Inflammatory macrophage (primary cell): ENCODE results near the gene COL4A2.

Experiments used
- DNase-seq, 2 donors: peaks; one replicate each; pipeline ENCODE4 v3.0.0-alpha.2; 2020 to 2022

Gene COL4A2

GRCh38 chr13:110540871-110541525, 233.9 kb downstream of the COL4A2 start:
- no peak for DNase-seq

GRCh38 chr13:110541526-110541920, 234.4 kb downstream of the COL4A2 start:
- DNase-seq, result no peak

- DNase-seq, result no peak
Observed at GRCh38 chr13:110542169-110542796, 235.2 kb downstream of the COL4A2 start.

- no peak for DNase-seq
Observed at GRCh38 chr13:110546378-110546777, 239.3 kb downstream of the COL4A2 start.

GRCh38 chr13:110546926-110547325, 239.8 kb downstream of the COL4A2 start:
- peak; percentile 47 to 59 for DNase-seq

GRCh38 chr13:110548891-110549794, 242.1 kb downstream of the COL4A2 start:
- no peak for DNase-seq

GRCh38 chr13:110549795-110550160, 242.7 kb downstream of the COL4A2 start:
- no peak for DNase-seq

- DNase-seq, result no peak
Observed at GRCh38 chr13:110551284-110551683, 244.2 kb downstream of the COL4A2 start.

GRCh38 chr13:110552767-110553166, 245.7 kb downstream of the COL4A2 start:
- DNase-seq, result no peak

- no peak for DNase-seq
Observed at GRCh38 chr13:110553417-110553816, 246.3 kb downstream of the COL4A2 start.

- no peak for DNase-seq
Observed at GRCh38 chr13:110554227-110554836, 247.2 kb downstream of the COL4A2 start.

- DNase-seq, result no peak
Observed at GRCh38 chr13:110554946-110555345, 247.9 kb downstream of the COL4A2 start.

- peak; percentile 53 to 60 for DNase-seq
Observed at GRCh38 chr13:110555601-110556223, 248.6 kb downstream of the COL4A2 start.

- DNase-seq, result no peak
Observed at GRCh38 chr13:110556224-110556606, 249.1 kb downstream of the COL4A2 start.

- DNase-seq, result no peak
Observed at GRCh38 chr13:110557082-110557481, 250.0 kb downstream of the COL4A2 start.

GRCh38 chr13:110557610-110558305, 250.7 kb downstream of the COL4A2 start:
- DNase-seq, result no peak

GRCh38 chr13:110559429-110559943, 252.4 kb downstream of the COL4A2 start:
- peak in 1 of 2 donors; percentile 34 for DNase-seq

GRCh38 chr13:110559986-110560385, 252.9 kb downstream of the COL4A2 start:
- DNase-seq, result no peak

GRCh38 chr13:110560601-110561343, 253.7 kb downstream of the COL4A2 start:
- DNase-seq, result peak; percentile 45 to 61

GRCh38 chr13:110561344-110562035, 254.4 kb downstream of the COL4A2 start, which contains the start of gene RAB20:
Gene RAB20, minus strand, starts transcription at chr13:110561722. Its CDS starts 203 bp downstream, at chr13:110561519.
- DNase-seq, result peak; percentile 82 to 90
